GM12892 (cell line): ENCODE measurements around the gene RITA1.

Experiments used
- POLR2A ChIP-seq: IDR thresholded peaks from 2 replicates; pipeline ENCODE4 v1.6.1; 2011; ENCODE audit warnings: low read depth, low read length, control low read depth
- POLR2AphosphoS5 ChIP-seq: IDR thresholded peaks from 2 replicates; pipeline ENCODE4 v1.6.1; 2011; ENCODE audit warnings: low read depth, low read length, control low read depth
- TAF1 ChIP-seq: IDR thresholded peaks from 2 replicates; pipeline ENCODE4 v1.6.1; 2011; ENCODE audit warnings: low read depth, mild to moderate bottlenecking, control low read depth, low read length, borderline replicate concordance

DNA sequence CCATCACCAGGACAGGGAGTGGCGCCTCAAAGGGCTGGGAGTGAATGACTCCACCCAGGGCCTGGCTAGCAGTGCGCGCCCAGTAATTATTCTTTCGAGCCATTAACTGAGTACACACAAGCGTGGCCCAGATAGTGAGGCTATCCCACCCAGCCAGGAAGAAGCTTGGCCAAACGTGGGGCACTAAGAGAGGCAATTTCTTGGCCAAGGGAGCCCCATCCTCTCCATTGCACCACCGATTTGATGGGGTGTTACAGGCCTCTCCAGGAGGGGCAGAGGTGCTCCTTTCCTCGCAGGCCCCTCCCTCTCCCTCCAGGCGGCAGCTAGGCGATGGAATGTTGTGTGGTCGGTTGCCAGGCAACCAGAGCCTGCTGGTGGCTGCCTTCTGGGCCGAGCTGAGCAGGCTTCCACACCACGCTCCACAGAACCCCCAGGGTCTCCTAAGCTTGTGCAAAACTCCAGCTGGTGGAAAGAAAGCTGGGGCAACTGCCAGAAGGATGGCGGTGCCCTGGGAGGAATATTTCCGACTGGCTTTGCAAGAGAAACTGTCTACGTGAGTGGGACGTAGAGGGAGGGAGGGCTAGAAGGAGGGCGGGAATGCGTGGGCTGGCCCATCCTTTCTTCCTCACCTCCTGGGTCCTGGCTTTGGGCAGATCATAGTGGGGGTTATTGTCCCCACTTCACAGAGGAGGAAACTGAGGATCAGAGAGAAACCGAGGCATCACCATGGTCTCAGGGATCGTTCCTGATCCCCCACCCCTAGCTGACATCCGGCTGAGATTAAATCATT, 36.0 kb upstream of the RITA1 start, which contains the start of gene CFAP73:
- no peak for TF ChIP-seq TAF1
- TF ChIP-seq POLR2A: no peak
- TF ChIP-seq POLR2AphosphoS5: no peak
